ENCODE measurements around the gene PAX5. TPM values are rescaled to one million over a fixed set of nuclear protein-coding genes. Genes with fewer than 3 reads are reported as not detected.
A peak's percentile ranks its signal among the peaks of the same experiment; 100 is the strongest.
"Not testable (repeated sequence)": the region's sequence is repeated elsewhere in the genome, so short reads cannot be mapped to it uniquely, and the experiment has no call there.

The PAX5 gene
- total RNA-seq = under 1 TPM; 0.10 to 0.12 TPM

- Mint-ChIP-seq H3K9me3 (no peaks in the 10 kb centered on the region), H3K4me1 (peaks cover 50% of the 10 kb centered on the region), H3K36me3 (ENCODE audit: low read depth) (peaks cover 6% of the 10 kb centered on the region), H3K27me3 (peaks cover 91% of the 10 kb centered on the region), H3K27ac (peak within 1 kb of the TSS; percentile 17), H3K4me3 (peak within 1 kb of the TSS; percentile 47)
- CTCF ChIA-PET = no interaction called here
- POLR2A ChIA-PET = no interaction called here
- DNase-seq = no peak
Measured at GRCh38 chr9:37033682-37034304, at the start of gene PAX5. Gene PAX5, minus strand, starts transcription at chr9:37034268. Its CDS starts 237 bp downstream, at chr9:37034031.

GRCh38 chr9:37083654-37084053 lies 49.6 kb upstream of the PAX5 start:
- ChIA-PET CTCF (interaction anchor here (0.5 to 1.4 kb wide), 2 partner anchors 36 to 348 kb away, joined by 3 read pairs; no protein-coding TSS in a partner anchor), POLR2A (interaction anchor here (0.6 kb wide), 1 partner anchor 169 kb away, joined by 3 read pairs; no protein-coding TSS in a partner anchor)
- Mint-ChIP-seq H3K9me3 (peaks cover 3% of the 10 kb centered on the region), H3K4me1 (peaks cover 42% of the 10 kb centered on the region), H3K27ac (no peak overlapping the region), H3K36me3 (ENCODE audit: low read depth) (peaks cover 50% of the 10 kb centered on the region), H3K27me3 (no peaks in the 10 kb centered on the region), H3K4me3 (no peak overlapping the region)
- no peak for DNase-seq

GRCh38 chr9:37082214-37082765 lies 48.2 kb upstream of the PAX5 start:
- ChIA-PET CTCF (interaction anchor here (1.0 to 1.4 kb wide), 2 partner anchors 14 to 37 kb away, joined by 3 to 5 read pairs; no protein-coding TSS in a partner anchor), POLR2A (no interaction called here)
- H3K4me1 Mint-ChIP-seq = peaks cover 42% of the 10 kb centered on the region
- H3K27ac Mint-ChIP-seq = no peak overlapping the region
- no peak for DNase-seq
- no peak overlapping the region for H3K4me3 Mint-ChIP-seq
- H3K27me3 Mint-ChIP-seq = peaks cover 4% of the 10 kb centered on the region
- peaks cover 41% of the 10 kb centered on the region for H3K36me3 Mint-ChIP-seq (ENCODE audit: low read depth)
- H3K9me3 Mint-ChIP-seq = peaks cover 3% of the 10 kb centered on the region

- H3K9me3 Mint-ChIP-seq, DNase-seq, POLR2A ChIA-PET, H3K27me3 Mint-ChIP-seq: not testable (repeated sequence)
- Mint-ChIP-seq H3K4me1 (peaks cover 42% of the 10 kb centered on the region), H3K27ac (peak overlapping the region; percentile 96), H3K4me3 (peak overlapping the region; percentile 88), H3K36me3 (ENCODE audit: low read depth) (peaks cover 33% of the 10 kb centered on the region)
- CTCF ChIA-PET = interaction anchor here (1.5 to 1.7 kb wide), 2 partner anchors 19 to 38 kb away, joined by 3 read pairs; partner anchors contain the start of gene ZCCHC7
Measured at GRCh38 chr9:37081507-37081906, 47.4 kb upstream of the PAX5 start.

GRCh38 chr9:37080165-37080628 lies 46.1 kb upstream of the PAX5 start:
- Mint-ChIP-seq H3K36me3 (ENCODE audit: low read depth) (peaks cover 22% of the 10 kb centered on the region), H3K4me3 (peak overlapping the region; percentile 88), H3K4me1 (peaks cover 40% of the 10 kb centered on the region), H3K27ac (peak overlapping the region; percentile 96)
- ChIA-PET POLR2A (interaction anchor here (0.7 to 0.9 kb wide), 2 partner anchors 40 to 204 kb away, joined by 3 to 4 read pairs; partner anchors contain the start of gene ZCCHC7), CTCF (interaction anchor here (0.6 to 1.7 kb wide), 6 partner anchors 20 to 95 kb away, joined by 3 to 6 read pairs (median 3); partner anchors contain the start of gene ZCCHC7)
- H3K27me3 Mint-ChIP-seq, DNase-seq, H3K9me3 Mint-ChIP-seq: not testable (repeated sequence)

GRCh38 chr9:37079370-37080164 lies 45.5 kb upstream of the PAX5 start:
- Mint-ChIP-seq H3K27me3 (peaks cover 10% of the 10 kb centered on the region), H3K4me3 (peak overlapping the region; percentile 88), H3K36me3 (ENCODE audit: low read depth) (peaks cover 18% of the 10 kb centered on the region), H3K27ac (peak overlapping the region; percentile 96), H3K9me3 (peaks cover 3% of the 10 kb centered on the region), H3K4me1 (peaks cover 37% of the 10 kb centered on the region)
- ChIA-PET CTCF (interaction anchor here (0.6 to 1.7 kb wide), 5 partner anchors 11 to 59 kb away, joined by 3 read pairs; partner anchors contain the start of gene ZCCHC7), POLR2A (interaction anchor here (0.7 to 0.9 kb wide), 2 partner anchors 41 to 205 kb away, joined by 3 to 4 read pairs; partner anchors contain the start of gene ZCCHC7)
- peak; percentile 95 for DNase-seq

- H3K4me1 Mint-ChIP-seq; POLR2A ChIA-PET; H3K9me3 Mint-ChIP-seq; H3K4me3 Mint-ChIP-seq; H3K36me3 Mint-ChIP-seq (ENCODE audit: low read depth); DNase-seq; CTCF ChIA-PET; H3K27ac Mint-ChIP-seq: not testable (repeated sequence)
- H3K27me3 Mint-ChIP-seq = peaks cover 10% of the 10 kb centered on the region
Measured at GRCh38 chr9:37074790-37075189, 40.7 kb upstream of the PAX5 start.

GRCh38 chr9:37066139-37066725 lies 32.2 kb upstream of the PAX5 start:
- DNase-seq = no peak
- Mint-ChIP-seq H3K27ac (no peak overlapping the region), H3K9me3 (no peaks in the 10 kb centered on the region), H3K27me3 (peaks cover 41% of the 10 kb centered on the region), H3K4me3 (no peak overlapping the region), H3K36me3 (ENCODE audit: low read depth) (no peaks in the 10 kb centered on the region), H3K4me1 (peaks cover under 1% of the 10 kb centered on the region)
- ChIA-PET CTCF (interaction anchor here (0.6 kb wide), 1 partner anchor 395 kb away, joined by 3 read pairs; no protein-coding TSS in a partner anchor), POLR2A (no interaction called here)

- H3K4me3 Mint-ChIP-seq = no peak overlapping the region
- ChIA-PET CTCF (interaction anchor here (1.2 kb wide), 1 partner anchor 303 kb away, joined by 3 read pairs; no protein-coding TSS in a partner anchor), POLR2A (no interaction called here)
- no peaks in the 10 kb centered on the region for H3K36me3 Mint-ChIP-seq (ENCODE audit: low read depth)
- H3K9me3 Mint-ChIP-seq = no peaks in the 10 kb centered on the region
- no peak overlapping the region for H3K27ac Mint-ChIP-seq
- no peak for DNase-seq
- H3K4me1 Mint-ChIP-seq = no peaks in the 10 kb centered on the region
- peaks cover 45% of the 10 kb centered on the region for H3K27me3 Mint-ChIP-seq
Measured at GRCh38 chr9:37062336-37062735, 28.3 kb upstream of the PAX5 start.

- POLR2A ChIA-PET = no interaction called here
- DNase-seq = no peak
- H3K9me3 Mint-ChIP-seq = no peaks in the 10 kb centered on the region
- H3K27ac Mint-ChIP-seq = no peak overlapping the region
- H3K36me3 Mint-ChIP-seq (ENCODE audit: low read depth) = no peaks in the 10 kb centered on the region
- no peak overlapping the region for H3K4me3 Mint-ChIP-seq
- H3K27me3 Mint-ChIP-seq = peaks cover 43% of the 10 kb centered on the region
- CTCF ChIA-PET = interaction anchor here (1.2 kb wide), 1 partner anchor 304 kb away, joined by 3 read pairs; no protein-coding TSS in a partner anchor
- no peaks in the 10 kb centered on the region for H3K4me1 Mint-ChIP-seq
Measured at GRCh38 chr9:37061768-37062167, 27.7 kb upstream of the PAX5 start.

GRCh38 chr9:37060833-37061232 lies 26.8 kb upstream of the PAX5 start:
- ChIA-PET CTCF (interaction anchor here (1.2 kb wide), 1 partner anchor 305 kb away, joined by 3 read pairs; no protein-coding TSS in a partner anchor), POLR2A (no interaction called here)
- Mint-ChIP-seq H3K27me3 (peaks cover 43% of the 10 kb centered on the region), H3K4me3 (no peak overlapping the region), H3K9me3 (no peaks in the 10 kb centered on the region), H3K27ac (no peak overlapping the region), H3K4me1 (no peaks in the 10 kb centered on the region), H3K36me3 (ENCODE audit: low read depth) (no peaks in the 10 kb centered on the region)
- no peak for DNase-seq

Measured in activated CD4-positive, alpha-beta T cell treated with anti-CD3 and anti-CD28 coated beads, Interleukin-2, amount 10 ng/mL, durations not matched to agents 7 days and 5 days (primary cell).